ENCODE measurements around the gene DOCK7. TPM values are rescaled to one million over a fixed set of nuclear protein-coding genes. Genes with fewer than 3 reads are reported as not detected.

DOCK7 gene
- total RNA-seq, 2 experiments from 2014 or later: 6.0 to 7.9 TPM

DNA sequence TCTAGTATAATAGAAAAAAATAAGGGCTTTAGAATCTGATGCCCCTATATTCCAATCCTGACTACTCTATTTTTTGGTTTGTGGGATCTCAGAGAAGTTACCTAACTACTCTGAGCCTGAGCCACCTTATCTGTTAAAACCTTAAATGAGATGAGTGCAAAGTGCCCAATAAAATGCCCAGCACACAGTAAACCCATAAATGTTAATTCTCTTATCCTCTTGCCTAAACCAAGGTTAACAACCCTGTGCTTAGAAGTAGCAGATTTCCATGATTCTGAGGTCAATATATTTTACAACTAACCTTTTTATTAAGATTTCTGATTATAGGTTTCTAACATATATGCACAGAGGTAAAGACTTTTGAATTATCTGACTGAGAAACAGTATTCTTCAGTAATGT, 35.8 kb downstream of the DOCK7 start:
- Histone ChIP-seq H3K9me3 (ENCODE audit: control insufficient read depth in 1 of 2, insufficient read depth in 1 of 2, low read length in 2 of 2) (no peaks in the 10 kb centered on the region), H3K27ac (ENCODE audit: low read depth in 1 of 2, low read length in 2 of 2) (no peak overlapping the region), H3K4me1 (ENCODE audit: insufficient read depth, low read length) (no peaks in the 10 kb centered on the region), H3K4me3 (ENCODE audit: low read length) (no peak overlapping the region), H3K27me3 (ENCODE audit: control insufficient read depth in 1 of 2, insufficient read depth in 2 of 2, low read length in 2 of 2) (no peaks in the 10 kb centered on the region), H3K36me3 (ENCODE audit: insufficient read depth, low read length) (no peaks in the 10 kb centered on the region)
- no peaks in the 10 kb centered on the region for H3K4me1 Mint-ChIP-seq (ENCODE audit: low read depth)
- intact Hi-C loops (cut with DNase I, micrococcal nuclease): no loop called here
- no peak for ATAC-seq (ENCODE audit: poor library complexity)
- peaks cover 3% of the 10 kb centered on the region for H3K9me3 Mint-ChIP-seq
- no peak overlapping the region for H3K4me3 Mint-ChIP-seq
- no peaks in the 10 kb centered on the region for H3K27me3 Mint-ChIP-seq
- ChIA-PET POLR2A (no interaction called here), CTCF (no interaction called here)
- no peak for TF ChIP-seq CTCF (IDR thresholded peaks at IDR 0.05)
- DNase-seq: no peak
- peaks cover 39% of the 10 kb centered on the region for H3K36me3 Mint-ChIP-seq (ENCODE audit: low read depth)
- H3K27ac Mint-ChIP-seq: no peak overlapping the region

DNA sequence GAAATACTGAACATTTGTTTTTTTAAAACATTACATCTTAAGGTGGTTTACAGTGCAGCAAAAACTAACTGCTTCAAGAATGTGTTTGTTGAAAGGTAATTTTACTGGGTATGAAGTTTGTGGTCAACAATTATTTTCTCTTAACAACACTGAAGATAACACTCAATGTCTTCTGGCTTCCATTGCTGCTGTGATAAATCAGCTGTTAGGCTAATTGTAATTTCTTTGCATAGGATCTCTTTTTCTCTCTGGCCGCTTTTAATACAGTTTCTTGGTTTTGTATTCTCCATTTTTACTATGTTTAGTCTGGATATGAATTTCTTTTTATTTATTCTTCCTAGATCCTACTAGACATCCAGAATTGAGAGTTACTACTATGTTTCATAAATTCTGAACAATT, 44.9 kb downstream of the DOCK7 start:
- Mint-ChIP-seq H3K4me3 (no peak overlapping the region), H3K36me3 (ENCODE audit: low read depth) (peaks cover 42% of the 10 kb centered on the region), H3K4me1 (ENCODE audit: low read depth) (no peaks in the 10 kb centered on the region), H3K27me3 (no peaks in the 10 kb centered on the region), H3K27ac (no peak overlapping the region), H3K9me3 (peaks cover 3% of the 10 kb centered on the region)
- Histone ChIP-seq H3K4me3 (ENCODE audit: low read length) (no peak overlapping the region), H3K27me3 (ENCODE audit: control insufficient read depth in 1 of 2, insufficient read depth in 2 of 2, low read length in 2 of 2) (no peaks in the 10 kb centered on the region), H3K4me1 (ENCODE audit: insufficient read depth, low read length) (no peaks in the 10 kb centered on the region), H3K27ac (ENCODE audit: low read depth in 1 of 2, low read length in 2 of 2) (no peak overlapping the region), H3K36me3 (ENCODE audit: insufficient read depth, low read length) (no peaks in the 10 kb centered on the region), H3K9me3 (ENCODE audit: control insufficient read depth in 1 of 2, insufficient read depth in 1 of 2, low read length in 2 of 2) (no peaks in the 10 kb centered on the region)
- no peak for DNase-seq
- TF ChIP-seq CTCF (IDR thresholded peaks at IDR 0.05): no peak
- intact Hi-C loops (cut with DNase I, micrococcal nuclease): no loop called here
- ChIA-PET POLR2A (no interaction called here), CTCF (no interaction called here)
- no peak for ATAC-seq (ENCODE audit: poor library complexity)

DNA sequence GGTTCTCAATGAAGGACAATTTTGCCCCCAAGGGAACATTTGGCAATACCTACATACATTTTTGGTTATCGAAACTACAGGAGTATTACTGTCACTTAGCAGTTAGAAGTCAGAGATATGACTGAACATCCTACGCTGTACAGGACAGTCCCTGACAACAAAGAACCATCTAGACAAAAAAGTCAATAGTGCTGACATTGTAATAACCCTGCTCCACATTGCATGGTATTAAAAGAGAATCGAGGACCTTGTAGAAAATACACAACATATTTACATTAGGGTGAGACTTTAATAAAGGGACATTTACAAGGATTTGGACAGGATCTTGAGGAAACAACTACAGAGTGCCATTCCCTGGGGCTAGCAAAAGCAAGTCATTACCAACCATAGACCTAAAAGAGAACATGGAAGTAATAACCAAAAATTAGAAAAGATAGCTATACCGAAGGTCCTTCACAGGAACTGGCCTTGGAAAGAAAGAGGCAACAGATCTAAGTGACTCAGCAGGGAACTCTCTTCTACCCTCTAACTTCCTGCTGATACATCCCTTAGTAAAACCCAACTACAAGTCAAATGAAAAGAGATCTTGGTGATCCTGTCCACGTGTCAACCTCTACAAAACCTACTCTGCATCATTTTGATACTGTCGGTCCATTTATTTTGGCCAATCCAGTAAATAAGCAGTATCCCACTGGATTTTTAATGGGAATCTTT, 50.6 kb downstream of the DOCK7 start:
- H3K4me1 ChIP-seq (ENCODE audit: insufficient read depth, low read length): no peaks in the 10 kb centered on the region
- Mint-ChIP-seq H3K4me3 (no peak overlapping the region), H3K36me3 (ENCODE audit: low read depth) (peaks cover 22% of the 10 kb centered on the region), H3K27ac (no peak overlapping the region), H3K4me1 (ENCODE audit: low read depth) (no peaks in the 10 kb centered on the region), H3K9me3 (no peaks in the 10 kb centered on the region), H3K27me3 (no peaks in the 10 kb centered on the region)
- no peaks in the 10 kb centered on the region for H3K27me3 ChIP-seq (ENCODE audit: control insufficient read depth in 1 of 2, insufficient read depth in 2 of 2, low read length in 2 of 2)
- DNase-seq: no peak
- ATAC-seq (ENCODE audit: poor library complexity): no peak
- TF ChIP-seq CTCF (IDR thresholded peaks at IDR 0.05): no peak
- ChIA-PET POLR2A (no interaction called here), CTCF (no interaction called here)
- peaks cover 3% of the 10 kb centered on the region for H3K36me3 ChIP-seq (ENCODE audit: insufficient read depth, low read length)
- intact Hi-C loops (cut with DNase I, micrococcal nuclease): no loop called here
- no peak overlapping the region for H3K27ac ChIP-seq (ENCODE audit: low read depth in 1 of 2, low read length in 2 of 2)
- H3K4me3 ChIP-seq (ENCODE audit: low read length): no peak overlapping the region
- H3K9me3 ChIP-seq (ENCODE audit: control insufficient read depth in 1 of 2, insufficient read depth in 1 of 2, low read length in 2 of 2): peaks cover 0 to 5% of the 10 kb centered on the region in 2 experiments
